MM.1S (cell line): Measurements from ENCODE around the gene ZNF362.

Experiments used
- CTCF ChIP-seq: fragments of 300-600 bp; sonication (generic); IDR thresholded peaks from 2 replicates; pipeline ENCODE4 v1.5.1; 2016; ENCODE audit warnings: antibody characterized with exemption, low read length, mixed read lengths
- EZH2 ChIP-seq: fragments of 300-600 bp; sonication (generic); optimal IDR thresholded peaks from 2 replicates; pipeline ENCODE3; 2017; ENCODE audit warnings: low read depth, mild to moderate bottlenecking, antibody characterized with exemption, low read length, mixed read lengths

GRCh38 chr1:33272930-33273329 is 16.6 kb downstream of the ZNF362 start:
- TF ChIP-seq CTCF (no peak), EZH2 (no peak)
